Stomach (tissue), 4 donors: ENCODE measurements around the gene HARS1.
"Not testable (repeated sequence)": the region's sequence is repeated elsewhere in the genome, so short reads cannot be mapped to it uniquely, and the experiment has no call there.

ENCODE experiments used
- CTCF ChIP-seq, 7 experiments: fragments of 450-650 bp in 4 of 7; fragments of 200-600 bp in 3 of 7; sonication (generic) in 3 of 7; IDR thresholded peaks; one replicate each; pipeline ENCODE4 v1.5.1; 2016 to 2019; ENCODE audit warnings: antibody characterized with exemption in 7 of 7, control low read depth in 2 of 7, mild to moderate bottlenecking in 1 of 7
- EP300 ChIP-seq: sonication (generic); formaldehyde crosslinking; IDR thresholded peaks from one replicate; pipeline ENCODE4 v1.6.1; 2017; ENCODE audit warnings: antibody characterized with exemption
- POLR2A ChIP-seq, 4 donors: fragments of 450-650 bp; IDR thresholded peaks; one replicate each; pipeline ENCODE4 v1.6.1; 2016; ENCODE audit warnings: antibody characterized with exemption in 4 of 4, control low read depth in 2 of 4, mild to moderate bottlenecking in 1 of 4, moderate library complexity in 1 of 4
- POLR2AphosphoS5 ChIP-seq, 3 donors: sonication (generic); formaldehyde crosslinking; IDR thresholded peaks; one replicate each; pipeline ENCODE4 v1.6.1; 2016; ENCODE audit warnings: antibody characterized with exemption in 3 of 3

GRCh38 chr5:140624886-140625285 is 66.3 kb downstream of the HARS1 start:
- TF ChIP-seq CTCF (IDR thresholded peaks at IDR 0.05); POLR2A (IDR thresholded peaks at IDR 0.05); EP300; POLR2AphosphoS5 (IDR thresholded peaks at IDR 0.05): not testable (repeated sequence)
